Measurements from ENCODE around the gene YES1. TPM values are rescaled to one million over a fixed set of nuclear protein-coding genes. Genes with fewer than 3 reads are reported as not detected.
"Not testable (repeated sequence)": the region's sequence is repeated elsewhere in the genome, so short reads cannot be mapped to it uniquely, and the experiment has no call there.

Gene YES1
- total RNA-seq, 4 donors from 2014 or later: 46.2 to 119 (median 83.0) TPM

DNA sequence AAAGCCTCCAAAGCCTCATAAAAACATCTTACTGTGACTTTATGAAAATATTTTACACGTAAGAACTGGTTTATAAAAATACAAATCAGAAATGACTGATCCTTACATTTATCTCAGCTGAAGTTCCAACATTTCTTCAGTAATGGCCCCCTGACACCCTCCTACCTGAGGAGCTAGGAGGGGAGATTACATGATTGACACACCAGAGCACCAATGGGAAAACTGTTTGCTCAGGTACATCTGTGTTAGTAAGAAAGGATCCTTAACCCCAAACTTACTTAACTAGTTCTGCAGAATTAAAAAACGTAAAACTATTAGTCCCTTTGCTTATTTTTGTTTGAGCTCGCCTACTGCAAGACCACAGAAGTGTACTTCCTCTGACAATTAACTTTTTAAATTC is 126.6 kb downstream of the YES1 start:
- Histone ChIP-seq H3K4me3 (no peak overlapping the region), H3K9me3 (no peaks in the 10 kb centered on the region), H3K27ac (no peak overlapping the region), H3K27me3 (no peaks in the 10 kb centered on the region), H3K4me1 (no peaks in the 10 kb centered on the region), H3K36me3 (peaks cover 0 to 32% (median 0%) of the 10 kb centered on the region in 3 donors)
- DNase-seq: no peak
- TF ChIP-seq, protein P1, sequence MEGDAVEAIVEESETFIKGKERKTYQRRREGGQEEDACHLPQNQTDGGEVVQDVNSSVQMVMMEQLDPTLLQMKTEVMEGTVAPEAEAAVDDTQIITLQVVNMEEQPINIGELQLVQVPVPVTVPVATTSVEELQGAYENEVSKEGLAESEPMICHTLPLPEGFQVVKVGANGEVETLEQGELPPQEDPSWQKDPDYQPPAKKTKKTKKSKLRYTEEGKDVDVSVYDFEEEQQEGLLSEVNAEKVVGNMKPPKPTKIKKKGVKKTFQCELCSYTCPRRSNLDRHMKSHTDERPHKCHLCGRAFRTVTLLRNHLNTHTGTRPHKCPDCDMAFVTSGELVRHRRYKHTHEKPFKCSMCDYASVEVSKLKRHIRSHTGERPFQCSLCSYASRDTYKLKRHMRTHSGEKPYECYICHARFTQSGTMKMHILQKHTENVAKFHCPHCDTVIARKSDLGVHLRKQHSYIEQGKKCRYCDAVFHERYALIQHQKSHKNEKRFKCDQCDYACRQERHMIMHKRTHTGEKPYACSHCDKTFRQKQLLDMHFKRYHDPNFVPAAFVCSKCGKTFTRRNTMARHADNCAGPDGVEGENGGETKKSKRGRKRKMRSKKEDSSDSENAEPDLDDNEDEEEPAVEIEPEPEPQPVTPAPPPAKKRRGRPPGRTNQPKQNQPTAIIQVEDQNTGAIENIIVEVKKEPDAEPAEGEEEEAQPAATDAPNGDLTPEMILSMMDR (IDR thresholded peaks at IDR 0.05): no peak
- no peak for TF ChIP-seq POLR2A (IDR thresholded peaks at IDR 0.05)

DNA sequence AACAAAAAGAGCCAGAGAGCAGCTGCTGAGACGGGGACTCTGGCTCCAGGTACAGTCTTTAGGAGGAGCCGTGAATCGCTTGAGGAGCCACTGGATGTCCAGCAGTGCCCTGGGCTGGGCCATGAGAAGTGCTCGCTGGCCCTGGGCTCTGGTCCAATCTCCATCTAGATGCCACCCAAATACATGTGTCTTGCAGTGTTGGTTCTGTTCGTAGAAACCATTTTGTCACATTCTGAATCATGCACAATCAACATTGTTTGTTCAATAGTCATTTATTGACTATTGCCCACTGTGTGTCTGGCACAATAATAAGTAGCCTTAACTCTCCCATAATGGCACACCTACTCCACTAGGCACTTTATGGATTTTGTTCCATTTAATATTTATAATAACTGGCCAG is 128.5 kb downstream of the YES1 start:
- TF ChIP-seq POLR2A (IDR thresholded peaks at IDR 0.05): no peak
- TF ChIP-seq, protein P1 (IDR thresholded peaks at IDR 0.05): no peak
- Histone ChIP-seq H3K4me3 (no peak overlapping the region), H3K9me3 (no peaks in the 10 kb centered on the region), H3K27ac (no peak overlapping the region), H3K4me1 (no peaks in the 10 kb centered on the region), H3K36me3 (peaks cover 0 to 40% (median 0%) of the 10 kb centered on the region in 3 donors), H3K27me3 (no peaks in the 10 kb centered on the region)
- no peak for DNase-seq

DNA sequence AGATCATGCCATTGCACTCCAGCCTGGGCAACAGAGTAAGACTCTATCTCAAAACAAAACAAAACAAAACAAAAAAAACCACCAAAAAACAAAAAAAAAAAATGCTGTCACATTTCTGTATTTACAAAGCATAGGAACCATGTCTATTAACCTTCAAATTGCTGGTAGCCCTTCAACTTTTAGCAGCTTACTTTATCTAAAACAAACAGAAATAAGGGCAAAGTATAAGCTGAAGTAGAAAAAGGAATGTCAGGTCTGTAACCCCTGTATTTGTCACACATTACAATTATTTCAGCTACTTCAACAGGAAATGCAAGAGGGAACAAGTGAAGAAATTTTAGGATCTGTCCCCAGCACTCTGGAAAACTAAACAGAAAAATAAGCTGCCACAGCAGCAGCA is 129.2 kb downstream of the YES1 start:
- DNase-seq: no peak
- H3K36me3 ChIP-seq: peaks cover 0 to 45% (median 0%) of the 10 kb centered on the region in 3 donors
- no peaks in the 10 kb centered on the region for H3K4me1 ChIP-seq
- TF ChIP-seq POLR2A (IDR thresholded peaks at IDR 0.05): no peak
- TF ChIP-seq, protein P1 (IDR thresholded peaks at IDR 0.05): no peak
- no peak overlapping the region for H3K4me3 ChIP-seq
- no peaks in the 10 kb centered on the region for H3K9me3 ChIP-seq
- H3K27ac ChIP-seq: no peak overlapping the region
- no peaks in the 10 kb centered on the region for H3K27me3 ChIP-seq

DNA sequence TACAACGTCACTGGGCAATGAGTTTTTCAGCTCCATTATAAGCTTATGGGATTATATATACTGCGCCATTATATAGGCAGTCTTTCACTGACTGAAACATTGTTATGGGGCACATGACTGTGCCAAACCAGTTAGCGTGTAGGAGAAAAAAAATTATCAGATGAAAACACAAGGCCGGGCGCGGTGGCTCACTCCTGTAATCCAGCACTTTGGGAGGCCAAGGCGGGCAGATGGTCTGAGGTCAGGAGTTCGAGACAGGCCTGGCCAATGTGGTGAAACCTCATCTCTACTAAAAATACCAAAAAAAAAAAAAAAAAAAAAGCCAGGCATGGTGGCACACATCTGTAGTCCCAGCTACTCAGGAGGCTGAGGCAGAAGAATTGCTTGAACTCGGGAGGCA is 129.6 kb downstream of the YES1 start:
- not testable (repeated sequence) for H3K9me3 ChIP-seq, H3K27me3 ChIP-seq, H3K4me3 ChIP-seq, H3K27ac ChIP-seq, H3K4me1 ChIP-seq, DNase-seq
- H3K36me3 ChIP-seq: peaks cover 0 to 49% (median 0%) of the 10 kb centered on the region in 3 donors

DNA sequence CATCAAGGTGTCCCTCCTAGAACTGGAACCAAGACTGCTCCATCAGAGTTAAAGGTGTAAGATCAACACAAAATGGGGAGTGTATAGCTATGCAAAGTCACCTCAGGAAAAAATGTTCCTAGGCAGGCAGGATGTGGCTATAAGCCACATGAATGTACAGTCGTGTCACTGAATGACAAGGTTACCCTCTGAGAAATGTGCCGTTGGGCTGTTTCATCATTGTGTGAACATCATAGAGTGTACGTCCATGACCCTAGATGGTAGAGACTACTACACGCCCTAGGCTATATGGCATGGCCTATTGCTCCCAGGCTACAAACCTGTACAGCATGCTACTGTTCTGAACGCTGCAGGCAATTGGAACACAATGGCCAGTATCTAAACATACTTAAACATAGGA is 130.1 kb downstream of the YES1 start:
- H3K27me3 ChIP-seq: no peaks in the 10 kb centered on the region
- TF ChIP-seq POLR2A (IDR thresholded peaks at IDR 0.05): no peak
- TF ChIP-seq, protein P1 (IDR thresholded peaks at IDR 0.05): no peak
- DNase-seq: no peak
- H3K4me3 ChIP-seq: no peak overlapping the region
- H3K9me3 ChIP-seq: no peaks in the 10 kb centered on the region
- H3K36me3 ChIP-seq: peaks cover 0 to 54% (median 0%) of the 10 kb centered on the region in 3 donors
- no peak overlapping the region for H3K27ac ChIP-seq
- H3K4me1 ChIP-seq: no peaks in the 10 kb centered on the region

DNA sequence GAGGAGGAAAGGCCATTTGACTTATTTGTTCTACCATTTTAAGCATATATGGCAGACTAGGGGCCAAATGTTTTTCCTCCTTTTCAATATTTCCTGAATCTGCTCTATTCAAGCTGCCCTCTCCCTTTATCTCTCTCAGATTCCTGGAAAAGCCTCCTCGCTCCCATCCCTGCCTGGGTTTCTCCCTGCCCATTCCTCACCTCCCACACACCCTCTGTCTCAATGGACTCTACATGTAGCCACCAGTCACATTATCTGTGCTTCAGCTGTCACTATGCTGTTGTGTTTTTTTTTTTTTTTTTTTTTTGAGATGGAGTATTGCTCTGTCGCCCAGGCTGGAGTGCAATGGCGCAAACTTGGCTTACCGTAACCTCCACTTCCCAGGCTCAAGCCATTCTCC is 131.7 kb downstream of the YES1 start:
- H3K4me3 ChIP-seq: no peak overlapping the region
- H3K36me3 ChIP-seq: peaks cover 0 to 55% (median 0%) of the 10 kb centered on the region in 3 donors
- H3K27me3 ChIP-seq: no peaks in the 10 kb centered on the region
- no peaks in the 10 kb centered on the region for H3K4me1 ChIP-seq
- TF ChIP-seq, protein P1 (IDR thresholded peaks at IDR 0.05): no peak
- no peak for TF ChIP-seq POLR2A (IDR thresholded peaks at IDR 0.05)
- no peak for DNase-seq
- H3K27ac ChIP-seq: no peak overlapping the region
- H3K9me3 ChIP-seq: no peaks in the 10 kb centered on the region

Measured in Peyer's patch (tissue), 4 donors.